HG02571 (cell line): ENCODE results near the gene MRO.
"Not testable (repeated sequence)": the region's sequence is repeated elsewhere in the genome, so short reads cannot be mapped to it uniquely, and the experiment has no call there.

Experiments used
- ATAC-seq: cut with Tn5 transposase; IDR thresholded peaks from one replicate; pipeline ENCODE4 v1.9.1; 2021; ENCODE audit warnings: mild to moderate bottlenecking, moderate library complexity; ENCODE audit not compliant: unreplicated experiment

Gene MRO

DNA sequence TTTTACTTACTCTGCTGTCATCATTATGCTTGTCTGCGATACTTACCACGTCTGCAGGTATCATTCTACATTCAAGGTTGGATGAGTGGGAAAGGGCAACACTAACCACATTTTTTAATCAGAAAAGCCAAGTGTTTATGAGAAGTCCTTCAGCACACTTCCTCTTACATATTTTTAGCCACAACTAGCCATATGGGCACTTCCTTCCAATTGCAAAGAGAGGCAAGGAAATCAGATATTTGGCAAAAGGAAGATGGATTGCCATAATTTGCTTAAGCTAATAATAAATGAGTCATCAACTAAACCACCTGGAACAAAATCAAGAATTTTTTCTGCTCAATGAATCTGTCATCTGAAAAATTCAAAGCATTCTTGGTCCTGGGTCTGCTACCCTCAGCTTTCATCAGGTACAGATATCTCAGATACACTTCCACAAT is 16.7 kb upstream of the MRO start:
- ATAC-seq = no peak

DNA sequence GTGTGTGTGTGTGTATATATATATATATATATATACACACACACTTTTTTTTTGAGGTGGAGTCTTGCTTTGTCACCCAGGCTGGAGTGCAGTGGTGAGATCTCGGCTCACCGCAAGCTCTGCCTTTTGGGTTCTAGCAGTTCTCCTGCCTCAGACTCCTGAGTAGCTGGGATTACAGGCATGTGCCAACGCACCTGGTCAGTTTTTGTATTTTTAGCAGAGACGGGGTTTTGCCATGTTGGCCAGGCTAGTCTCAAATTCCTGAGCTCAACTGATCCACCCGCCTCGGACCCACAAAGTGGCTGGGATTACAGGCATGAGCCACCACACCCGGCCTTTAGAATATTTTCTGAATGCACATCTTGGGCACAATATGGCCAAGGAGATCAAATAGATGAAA is 13.7 kb upstream of the MRO start:
- ATAC-seq = not testable (repeated sequence)

DNA sequence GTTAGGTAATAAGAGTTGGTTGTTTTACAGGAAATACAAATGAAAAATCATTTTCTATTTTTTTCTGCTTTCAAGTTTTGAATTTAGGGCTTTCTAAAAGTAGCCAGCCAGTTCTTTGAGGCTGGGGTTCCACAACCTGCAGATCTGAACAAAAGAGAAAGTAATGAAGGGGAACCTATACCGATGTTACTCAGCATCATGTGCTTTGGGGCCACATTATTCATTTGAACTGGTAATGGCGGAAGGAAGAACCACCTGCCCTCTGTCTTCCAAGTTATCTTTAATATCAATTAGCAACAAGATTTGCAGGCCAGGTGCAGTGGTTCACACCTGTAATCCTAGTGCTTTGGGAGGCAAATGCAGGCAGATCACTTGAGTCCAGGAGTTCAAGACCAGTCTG is 12.9 kb upstream of the MRO start:
- no peak for ATAC-seq

DNA sequence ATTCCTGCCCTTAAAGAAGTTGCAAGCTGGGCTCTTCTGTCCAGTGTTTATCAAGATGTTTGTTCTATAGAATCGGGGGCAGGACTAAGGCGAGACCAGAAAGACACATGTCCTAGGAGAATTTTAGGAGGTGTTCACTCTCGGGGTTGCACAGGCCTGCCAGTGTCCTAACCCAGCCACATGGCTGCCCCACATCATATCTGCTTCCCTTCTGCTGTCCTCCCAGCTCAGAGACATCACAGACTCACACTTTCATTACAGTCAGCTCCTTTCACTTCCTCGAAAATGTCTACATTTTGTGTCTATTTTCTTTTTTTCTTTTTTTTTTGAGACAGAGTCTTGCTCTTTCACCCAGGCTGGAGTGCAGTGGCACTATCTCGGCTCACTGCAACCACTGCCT is 10.7 kb upstream of the MRO start:
- ATAC-seq = no peak

DNA sequence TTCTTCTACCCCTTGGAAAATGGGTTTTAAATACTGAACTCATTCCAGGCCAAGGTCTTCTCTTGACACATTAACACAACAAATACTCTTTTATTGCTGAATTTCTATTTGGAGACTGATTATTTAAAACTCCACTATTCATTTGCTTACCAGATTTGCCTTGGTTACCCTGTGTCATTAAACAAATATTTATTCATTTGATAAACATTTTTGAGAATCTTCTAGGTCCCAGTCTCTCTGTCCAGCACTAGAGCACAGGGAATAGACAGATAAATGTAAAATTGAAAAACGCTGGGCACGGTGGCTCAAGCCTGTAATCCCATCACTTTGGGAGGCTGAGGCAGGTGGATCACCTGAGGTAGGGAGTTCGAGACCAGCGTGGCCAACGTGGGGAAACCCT is 9.8 kb upstream of the MRO start:
- no peak for ATAC-seq

DNA sequence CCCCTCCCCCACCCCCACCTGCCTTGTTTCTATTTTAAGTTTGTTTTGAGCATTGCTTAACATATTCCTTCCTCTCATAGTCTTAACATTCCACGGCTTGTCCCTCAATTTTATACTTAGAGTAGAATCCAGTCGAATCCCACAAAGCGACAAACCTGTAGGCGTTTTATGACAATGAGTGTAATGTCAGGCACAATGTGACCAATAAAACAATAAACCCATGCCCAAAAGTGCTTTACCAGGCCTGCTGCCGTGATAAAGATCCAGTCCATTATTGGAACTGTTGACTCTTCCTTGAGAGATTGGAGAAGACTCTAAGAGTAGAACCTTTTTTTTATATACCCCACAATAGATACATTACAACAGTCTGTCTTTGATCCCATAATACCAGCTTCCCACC is 6.2 kb upstream of the MRO start:
- ATAC-seq = no peak

DNA sequence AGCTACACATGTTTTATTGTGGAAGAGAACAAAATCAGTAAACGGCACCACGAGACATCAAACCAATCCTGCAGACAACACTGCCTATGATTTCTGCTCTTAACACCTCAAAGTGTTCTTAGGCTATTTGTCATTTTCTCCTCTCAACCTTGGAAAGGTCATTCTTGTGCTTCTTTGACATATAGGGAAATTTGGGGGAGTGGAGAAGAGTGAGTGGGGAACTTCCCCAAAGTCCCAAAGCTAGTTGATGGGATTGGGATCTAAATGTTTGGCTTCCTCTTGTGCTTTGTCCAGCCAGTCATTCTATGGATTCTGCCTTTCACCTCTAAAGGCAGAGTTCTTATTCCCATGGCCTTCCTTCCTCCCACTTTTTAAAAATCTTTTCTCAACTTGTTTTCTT is 5.8 kb upstream of the MRO start:
- ATAC-seq = no peak

DNA sequence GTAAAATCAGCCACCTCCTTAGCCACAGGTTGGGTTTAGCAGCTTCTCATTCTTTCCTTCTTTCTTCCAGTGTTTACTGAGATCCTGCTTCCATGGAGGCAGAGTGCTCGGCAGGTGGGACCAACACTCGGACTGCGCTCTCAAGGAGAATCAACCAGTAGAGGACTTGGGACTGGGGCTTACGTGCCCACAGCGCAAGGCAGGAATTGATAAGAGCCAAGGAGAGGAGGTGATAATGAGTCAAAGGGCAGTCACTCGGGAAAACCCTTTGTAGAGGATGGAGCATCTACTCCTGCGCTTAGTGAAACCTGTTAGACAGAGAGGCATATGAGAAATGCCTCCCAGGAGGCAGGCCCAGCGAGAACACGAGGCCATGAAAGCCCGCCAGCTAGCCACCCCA is 2.9 kb upstream of the MRO start:
- no peak for ATAC-seq

DNA sequence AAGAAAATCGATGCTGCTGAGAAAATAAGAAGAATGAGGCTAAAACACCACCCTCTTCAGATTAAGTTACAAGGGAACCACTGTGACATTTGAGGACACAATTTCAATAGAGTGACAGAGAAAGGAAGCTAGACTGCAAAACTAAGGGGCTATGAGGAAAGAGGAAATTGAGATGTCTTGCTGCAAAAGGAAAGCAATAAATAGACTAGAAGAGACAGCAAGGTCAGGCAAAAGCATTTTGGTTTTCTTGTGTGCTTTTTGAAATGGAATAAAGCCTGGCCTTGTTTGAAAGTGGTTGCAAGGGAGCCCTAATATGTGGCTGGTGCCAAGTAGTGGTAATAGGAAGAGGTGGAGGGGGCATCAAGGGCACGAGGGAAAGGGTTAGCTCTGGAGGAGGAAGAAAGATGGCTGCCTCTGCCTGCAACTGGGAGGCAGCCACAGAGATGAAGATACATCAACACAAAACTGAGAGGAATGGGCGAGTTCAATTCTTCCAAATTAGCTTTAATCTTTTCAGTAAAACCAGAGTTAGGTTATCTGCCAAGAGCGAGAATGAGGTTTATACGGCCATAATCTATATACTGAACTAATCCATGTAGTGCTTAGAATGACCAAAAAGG is 1.2 kb upstream of the MRO start:
- no peak for ATAC-seq

DNA sequence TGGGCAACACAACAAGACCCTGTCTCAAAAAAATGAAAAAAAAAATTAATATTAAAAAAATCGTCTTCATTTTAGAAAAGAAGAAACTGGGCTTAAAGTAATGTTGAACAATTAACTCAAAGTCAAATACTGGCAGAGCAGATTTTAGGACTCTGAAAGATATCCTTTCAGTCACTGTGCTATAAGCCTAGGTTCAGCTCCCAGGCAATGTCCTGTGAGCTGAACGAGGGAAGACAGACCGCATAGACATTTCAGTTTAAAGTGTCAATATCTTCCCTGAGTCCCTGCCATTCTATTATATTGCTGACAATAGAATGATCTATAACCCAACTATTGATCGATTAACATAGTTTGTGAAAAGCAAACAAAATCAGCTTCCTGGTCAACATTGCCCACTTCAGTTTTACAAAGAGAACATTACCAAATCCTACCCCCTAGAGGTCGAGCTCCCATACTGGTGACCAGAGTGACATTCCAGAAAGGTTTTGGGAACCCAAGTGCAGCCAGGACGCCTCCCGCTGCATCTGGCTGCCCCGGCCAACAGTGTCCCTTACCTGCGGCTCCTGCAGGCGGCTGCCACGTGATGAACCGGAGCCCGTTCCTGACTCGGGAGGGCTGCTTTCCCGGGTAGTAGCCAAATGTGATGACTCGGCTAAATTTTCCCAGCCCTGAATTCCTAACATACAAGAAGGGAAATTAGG is 639 bp downstream of the MRO start:
- no peak for ATAC-seq

DNA sequence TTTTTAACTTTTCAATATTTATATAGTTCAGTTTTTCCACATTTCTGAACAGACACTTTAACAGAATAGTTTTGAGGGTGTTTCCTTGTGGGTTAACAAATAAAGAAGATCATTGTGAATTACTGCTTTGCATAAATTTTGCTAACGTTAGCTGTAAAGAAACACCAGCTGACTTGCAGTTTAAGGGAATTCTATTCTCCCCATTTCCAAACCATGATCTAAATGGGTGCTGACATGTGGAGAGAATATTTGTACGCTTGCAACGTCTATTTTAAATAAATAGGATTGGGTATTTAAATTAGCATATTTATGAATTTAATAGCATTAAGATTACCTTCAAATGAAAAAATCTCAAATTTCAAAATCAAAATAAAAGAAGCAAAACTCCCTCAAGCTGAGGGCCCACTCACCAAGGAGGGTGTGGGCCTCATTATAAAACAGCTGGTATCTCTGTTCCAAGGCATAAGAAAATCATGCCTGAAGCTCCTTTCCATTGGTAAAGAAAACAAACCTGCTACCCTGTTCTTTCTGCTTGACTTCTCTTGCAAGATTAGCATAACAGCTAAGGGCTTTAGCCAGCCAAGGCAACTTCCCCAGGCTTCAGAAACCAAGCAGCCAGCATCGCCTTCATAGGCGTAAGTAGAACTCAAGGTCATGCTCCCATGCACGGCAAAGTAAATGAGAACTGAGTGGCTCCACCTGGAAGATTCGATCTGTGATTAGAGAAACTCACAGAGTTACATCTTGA is 3.2 kb downstream of the MRO start:
- no peak for ATAC-seq

DNA sequence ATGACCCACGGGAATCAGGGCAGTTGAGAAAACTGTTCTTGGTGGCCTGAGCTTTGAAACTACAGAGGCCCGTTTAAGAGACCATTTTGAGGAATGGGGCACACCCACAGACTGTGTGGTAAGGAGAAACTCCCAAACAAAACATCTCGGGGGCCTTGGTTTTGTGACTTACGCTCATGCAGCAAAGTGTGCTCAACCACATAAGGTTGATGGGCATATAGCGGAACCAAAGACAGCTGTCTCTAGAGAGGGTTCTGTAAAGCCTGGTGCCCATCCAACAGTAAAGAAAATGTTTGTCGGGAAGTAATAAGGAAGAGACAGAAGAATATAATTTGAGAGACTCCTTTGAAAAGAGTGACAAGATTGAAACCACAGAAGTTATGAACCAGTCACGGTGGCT is 5.4 kb downstream of the MRO start:
- no peak for ATAC-seq

DNA sequence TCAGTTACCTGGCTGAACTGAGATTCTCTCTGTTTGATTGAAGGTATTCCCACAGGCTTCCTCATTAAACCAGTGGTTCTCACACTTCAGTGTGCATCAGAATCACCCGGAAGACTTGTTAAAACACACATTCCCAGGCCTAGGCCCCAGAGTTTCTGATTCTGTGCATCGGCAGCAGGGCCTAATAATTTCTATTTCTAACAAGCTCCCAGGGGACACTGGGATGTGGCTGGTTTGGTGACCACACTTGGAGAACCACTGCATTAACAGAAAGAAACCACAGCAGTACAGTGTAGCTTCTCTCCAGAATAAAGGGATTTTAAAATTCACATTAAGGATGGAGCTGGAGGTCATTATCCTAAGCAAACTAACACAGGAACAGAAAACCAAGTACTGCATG is 6.5 kb downstream of the MRO start:
- no peak for ATAC-seq

DNA sequence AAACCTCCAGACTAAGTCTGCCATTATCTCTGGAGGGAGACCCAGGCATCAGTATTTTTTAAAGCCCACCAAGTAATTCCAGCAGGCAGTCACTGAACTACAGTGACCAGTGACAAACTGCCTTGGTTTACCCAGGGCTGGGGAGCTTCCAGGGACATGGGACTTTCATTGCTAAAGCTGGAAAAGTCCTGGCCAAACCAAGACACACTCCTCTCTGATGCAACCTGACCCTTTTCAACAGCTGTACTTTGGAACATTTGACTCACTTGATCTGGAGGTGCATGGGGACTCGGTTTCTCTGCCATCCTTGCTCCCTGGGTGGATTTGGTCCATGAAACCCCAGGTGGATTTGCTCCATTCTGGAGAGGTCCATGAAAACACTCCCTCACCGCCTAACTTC is 7.0 kb downstream of the MRO start:
- no peak for ATAC-seq

DNA sequence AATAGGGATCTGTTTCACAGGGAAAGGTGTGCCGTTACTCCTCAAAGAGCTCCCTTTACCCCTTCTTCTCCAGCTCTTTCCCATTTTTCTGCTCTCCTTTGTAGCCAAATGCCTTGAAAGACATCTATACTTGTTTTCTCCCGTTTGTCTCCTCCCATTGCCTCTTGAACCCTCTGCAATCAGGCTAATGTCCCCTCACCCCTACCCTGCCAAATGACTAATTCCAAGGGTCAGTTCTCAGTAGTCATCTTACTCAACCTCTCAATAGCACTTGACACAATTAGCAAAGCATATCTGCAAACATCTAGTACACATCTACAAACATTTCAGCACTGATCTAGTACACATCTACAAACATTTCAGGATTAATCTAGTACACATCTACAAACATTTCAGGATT is 12.6 kb downstream of the MRO start:
- no peak for ATAC-seq

DNA sequence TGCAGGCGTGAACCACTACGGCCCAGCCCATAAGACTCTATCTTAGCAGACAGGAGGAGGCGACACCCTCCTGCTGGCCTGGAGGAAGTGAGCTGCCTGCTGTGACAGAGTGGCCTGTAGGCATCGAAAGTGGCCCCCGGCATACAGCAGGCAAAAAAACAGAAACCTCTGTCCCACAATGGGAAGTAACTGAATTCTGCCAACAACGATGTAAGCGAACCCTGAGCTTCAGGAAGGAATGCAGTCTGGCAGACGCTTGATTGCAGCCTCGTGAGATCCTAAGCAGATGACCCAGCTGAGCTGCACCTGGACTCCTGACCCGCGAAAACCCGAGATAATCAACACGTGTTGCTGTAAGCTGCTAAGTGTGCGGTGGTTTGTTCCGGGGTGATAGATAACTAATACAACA is 13.6 kb downstream of the MRO start:
- ATAC-seq = no peak

DNA sequence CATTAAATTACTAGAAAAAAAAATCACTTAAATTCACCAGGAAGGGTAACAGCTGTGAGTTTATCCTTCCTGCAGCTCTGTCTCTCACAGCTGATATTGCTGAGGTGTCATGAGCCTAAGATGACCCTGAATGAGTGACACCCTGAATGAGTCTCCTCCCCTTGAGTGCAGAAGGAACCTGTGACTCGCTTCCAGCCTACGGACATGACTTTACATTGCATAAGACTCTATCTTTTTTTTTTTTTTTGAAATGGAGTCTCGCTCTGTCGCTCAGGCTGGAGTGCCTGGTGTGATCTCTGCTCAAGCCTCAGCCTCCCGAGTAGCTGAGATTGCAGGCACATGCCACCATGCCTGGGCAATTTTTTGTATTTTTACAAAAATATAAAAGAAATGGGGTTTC is 14.1 kb downstream of the MRO start:
- ATAC-seq = no peak

DNA sequence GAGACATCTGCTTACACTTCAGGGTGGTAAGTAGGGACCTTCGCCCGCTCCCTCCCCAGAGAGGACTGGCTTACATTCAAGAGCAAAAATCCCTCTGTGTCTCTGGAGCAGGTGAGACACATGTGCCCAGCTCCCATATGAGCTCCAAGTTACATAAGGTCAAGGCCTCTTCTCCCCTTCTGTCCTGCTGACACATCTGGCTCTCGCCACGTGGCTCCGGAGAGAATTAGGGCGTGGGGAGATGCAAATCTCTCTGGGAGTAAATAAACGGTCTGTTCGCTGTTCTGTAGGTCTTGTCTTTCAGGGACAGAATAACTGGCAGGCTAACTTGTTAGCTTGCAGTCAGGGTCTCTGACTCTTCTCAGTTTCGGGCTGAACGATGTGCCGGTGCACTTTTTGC is 16.2 kb downstream of the MRO start:
- ATAC-seq = no peak

DNA sequence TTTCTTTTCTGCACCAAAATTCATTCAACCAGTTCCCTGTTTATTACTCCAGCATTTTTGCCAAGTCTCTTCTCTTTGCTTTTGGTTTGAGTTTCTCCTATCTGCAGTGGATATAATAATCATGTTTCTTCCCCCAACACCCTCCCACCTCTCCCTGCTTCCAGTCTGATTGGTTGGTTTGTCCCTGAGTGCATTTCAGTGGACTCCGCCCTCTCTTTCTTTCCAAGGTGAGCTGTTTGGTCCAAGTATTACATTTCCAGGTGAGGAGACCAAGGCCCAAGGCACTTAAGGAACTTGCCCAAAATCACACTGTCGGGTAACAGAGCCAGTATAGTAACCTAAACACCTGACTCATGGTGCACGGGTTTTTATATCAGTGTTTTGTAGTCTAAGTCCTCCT is 17.7 kb downstream of the MRO start:
- ATAC-seq = no peak

DNA sequence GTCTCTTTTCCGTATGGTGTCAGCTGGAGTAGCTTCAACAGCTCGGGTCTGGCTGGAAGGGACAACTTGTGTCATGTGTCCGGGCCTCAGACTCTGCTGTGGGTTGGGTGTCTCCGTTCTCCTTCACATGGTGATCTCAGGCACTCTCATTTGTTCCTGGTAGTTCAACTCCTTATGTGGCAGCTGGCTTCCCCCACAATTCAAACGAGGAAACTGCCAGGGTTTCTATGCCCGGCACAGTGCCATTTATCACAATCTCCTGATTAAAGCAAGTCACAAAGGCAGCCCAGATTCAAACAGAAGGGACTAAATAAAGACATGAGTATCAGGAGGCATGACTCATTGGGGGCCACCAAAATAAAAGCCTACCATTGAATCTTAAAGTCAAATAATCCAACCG is 22.7 kb downstream of the MRO start:
- ATAC-seq = no peak

DNA sequence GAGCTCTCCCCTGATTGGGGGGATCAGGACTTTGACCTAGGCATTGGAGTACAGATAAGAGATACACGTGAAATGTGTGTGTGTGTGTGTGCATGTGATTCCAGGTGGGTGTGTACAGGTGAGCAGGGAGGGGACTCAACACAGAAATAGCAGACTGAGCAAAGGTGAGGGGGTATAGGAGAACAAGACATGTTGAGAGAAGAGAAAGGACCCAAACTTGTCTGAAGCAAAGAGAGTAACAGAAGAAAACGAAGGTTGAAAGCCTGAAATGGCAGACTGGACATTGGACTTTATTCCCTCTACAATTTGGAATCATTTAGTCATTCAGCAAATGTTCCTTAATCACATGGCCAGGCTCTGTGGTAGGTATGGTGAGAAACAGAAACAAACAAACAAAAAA is 23.3 kb downstream of the MRO start:
- ATAC-seq = no peak
